D721Med (cell line): Measurements from ENCODE around the gene SMC1B.

ENCODE experiments used
- DNase-seq: peaks from one replicate; pipeline ENCODE4 v3.0.0; 2011; ENCODE audit warnings: low spot score; ENCODE audit not compliant: insufficient read length
- FAIRE-seq: peaks from 2 replicates; lab custom pipeline; 2011; peaks lifted over from hg19 to GRCh38; lab: Jason Lieb, UNC
- TF ChIP-seq, protein P1 (sequence below): IDR thresholded peaks from 2 replicates; pipeline ENCODE4 v1.5.1; 2012; ENCODE audit warnings: mild to moderate bottlenecking, control low read depth; ENCODE audit not compliant: insufficient read depth; ENCODE audit errors: missing control alignments

The SMC1B gene

DNA sequence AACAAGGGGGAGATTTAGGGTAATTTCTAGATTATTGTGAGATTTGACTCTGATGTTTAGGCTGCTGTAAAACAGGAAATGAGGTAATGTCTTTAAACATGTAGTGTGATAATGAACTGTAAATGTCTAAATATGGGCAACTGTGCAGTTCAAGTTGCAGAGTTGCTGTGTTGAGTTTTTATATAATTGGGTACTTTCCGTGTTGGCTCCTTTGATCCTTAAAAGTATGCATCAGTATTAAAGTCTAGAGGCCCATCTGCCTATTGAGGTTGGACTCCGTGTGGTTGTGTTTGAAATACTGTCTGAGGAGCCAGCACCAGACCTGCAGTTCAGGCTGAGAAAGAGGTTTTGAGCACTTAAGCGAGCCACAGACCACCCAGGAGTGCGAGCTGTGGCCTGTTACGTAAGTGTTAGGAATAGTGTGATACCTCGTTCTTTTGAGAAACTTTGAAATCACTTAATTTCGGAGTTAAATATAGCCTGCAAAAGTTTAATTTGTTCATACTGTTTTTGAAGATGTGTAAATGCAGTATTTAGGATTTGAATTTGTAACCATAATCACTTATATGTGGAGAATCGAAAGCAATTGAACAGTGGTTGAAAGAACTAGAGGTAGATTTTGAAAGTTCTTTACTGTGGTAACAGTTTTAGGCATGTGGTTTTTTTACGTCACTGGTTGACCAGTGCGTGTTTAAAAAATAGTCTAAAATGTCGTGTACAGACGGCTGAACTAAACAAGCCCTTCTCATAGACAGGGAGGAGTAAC lies 94.7 kb downstream of the SMC1B start:
- TF ChIP-seq, protein P1, sequence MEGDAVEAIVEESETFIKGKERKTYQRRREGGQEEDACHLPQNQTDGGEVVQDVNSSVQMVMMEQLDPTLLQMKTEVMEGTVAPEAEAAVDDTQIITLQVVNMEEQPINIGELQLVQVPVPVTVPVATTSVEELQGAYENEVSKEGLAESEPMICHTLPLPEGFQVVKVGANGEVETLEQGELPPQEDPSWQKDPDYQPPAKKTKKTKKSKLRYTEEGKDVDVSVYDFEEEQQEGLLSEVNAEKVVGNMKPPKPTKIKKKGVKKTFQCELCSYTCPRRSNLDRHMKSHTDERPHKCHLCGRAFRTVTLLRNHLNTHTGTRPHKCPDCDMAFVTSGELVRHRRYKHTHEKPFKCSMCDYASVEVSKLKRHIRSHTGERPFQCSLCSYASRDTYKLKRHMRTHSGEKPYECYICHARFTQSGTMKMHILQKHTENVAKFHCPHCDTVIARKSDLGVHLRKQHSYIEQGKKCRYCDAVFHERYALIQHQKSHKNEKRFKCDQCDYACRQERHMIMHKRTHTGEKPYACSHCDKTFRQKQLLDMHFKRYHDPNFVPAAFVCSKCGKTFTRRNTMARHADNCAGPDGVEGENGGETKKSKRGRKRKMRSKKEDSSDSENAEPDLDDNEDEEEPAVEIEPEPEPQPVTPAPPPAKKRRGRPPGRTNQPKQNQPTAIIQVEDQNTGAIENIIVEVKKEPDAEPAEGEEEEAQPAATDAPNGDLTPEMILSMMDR = no peak
- FAIRE-seq = no peak
- no peak for DNase-seq

DNA sequence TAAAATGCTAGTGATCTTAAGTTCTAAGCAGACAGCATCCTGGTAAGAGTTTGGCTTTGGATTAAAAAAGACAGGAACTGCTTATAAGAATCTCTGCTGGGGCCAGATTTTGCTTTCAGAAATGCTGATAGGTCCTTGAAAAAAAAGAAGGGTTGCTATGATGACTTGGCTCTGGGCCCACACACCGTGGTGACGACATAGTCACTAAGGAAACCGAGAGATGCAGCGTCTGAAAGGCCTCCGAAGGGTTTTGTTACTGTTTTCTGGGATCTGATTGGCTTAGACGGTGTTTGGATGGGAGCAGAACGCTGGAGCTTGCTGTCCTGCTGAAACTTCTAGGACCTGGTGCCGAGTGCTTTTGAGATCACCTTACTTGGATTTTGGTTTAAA lies 95.2 kb downstream of the SMC1B start:
- FAIRE-seq (no peak), DNase-seq (no peak)
- TF ChIP-seq, protein P1 = no peak

DNA sequence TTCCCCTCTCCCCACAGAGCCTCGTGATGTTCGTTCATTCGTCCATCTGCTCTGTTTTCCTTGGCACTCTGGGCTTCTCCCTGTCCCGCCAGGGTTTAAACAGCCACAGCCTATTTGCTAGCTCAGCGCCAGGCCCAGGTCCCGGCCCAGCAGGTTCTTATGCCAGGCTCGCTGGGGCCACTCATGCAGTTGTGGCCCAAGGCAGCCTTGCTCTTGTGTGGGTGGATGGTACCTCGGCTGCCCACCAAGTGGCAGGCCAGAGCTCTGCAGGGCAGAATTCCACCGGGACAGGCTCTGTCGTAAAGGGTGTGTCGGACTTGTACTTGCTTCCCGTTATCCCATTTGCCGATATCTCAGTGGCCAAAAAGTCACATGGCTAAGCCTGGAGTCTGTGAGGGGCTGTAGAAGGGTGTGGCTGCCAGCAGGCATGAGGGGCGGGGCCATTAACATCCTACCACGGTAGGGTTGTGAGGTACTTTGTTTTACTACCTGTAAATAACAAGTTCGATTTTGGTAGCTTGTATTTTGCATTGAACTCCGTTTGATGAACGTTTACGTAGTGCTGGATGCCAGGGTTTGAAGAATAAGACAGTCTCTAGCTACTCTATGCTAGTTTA lies 95.7 kb downstream of the SMC1B start:
- TF ChIP-seq, protein P1 = peak; percentile 27
- DNase-seq = no peak
- no peak for FAIRE-seq

DNA sequence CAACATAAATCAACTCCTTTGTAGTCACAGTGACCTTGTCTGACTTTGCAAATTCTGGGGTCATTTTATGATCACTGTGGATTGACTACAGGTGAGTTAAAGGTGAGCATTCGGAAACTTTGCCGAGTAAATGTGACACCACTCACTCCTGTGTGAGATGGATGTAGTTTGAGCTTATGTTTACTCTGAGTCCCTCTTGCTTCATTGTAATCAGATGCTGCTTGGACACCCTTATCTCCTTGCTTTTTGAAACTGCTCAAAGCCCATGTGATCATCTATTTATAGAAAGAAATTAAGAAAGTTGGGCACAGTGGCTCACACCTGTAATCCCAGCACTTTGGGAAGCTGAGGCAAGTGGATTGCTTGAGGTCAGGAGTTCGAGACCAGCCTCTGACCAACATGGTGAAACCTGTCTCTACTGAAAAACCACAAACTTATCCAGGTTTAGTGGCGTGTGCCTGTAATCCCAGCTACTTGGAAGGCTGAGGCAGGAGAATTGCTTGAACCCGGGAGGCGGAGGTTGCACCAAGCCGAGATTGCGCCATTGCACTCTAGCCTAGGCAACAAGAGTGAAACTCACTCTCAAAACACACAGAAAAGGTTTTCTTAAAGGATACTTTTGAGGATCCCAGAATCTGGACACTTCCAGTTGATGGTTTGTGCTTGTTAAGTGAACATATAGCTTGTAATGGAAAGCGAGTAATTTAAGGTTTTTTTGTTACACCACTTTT lies 96.4 kb downstream of the SMC1B start:
- TF ChIP-seq, protein P1 = no peak
- DNase-seq (no peak), FAIRE-seq (no peak)

DNA sequence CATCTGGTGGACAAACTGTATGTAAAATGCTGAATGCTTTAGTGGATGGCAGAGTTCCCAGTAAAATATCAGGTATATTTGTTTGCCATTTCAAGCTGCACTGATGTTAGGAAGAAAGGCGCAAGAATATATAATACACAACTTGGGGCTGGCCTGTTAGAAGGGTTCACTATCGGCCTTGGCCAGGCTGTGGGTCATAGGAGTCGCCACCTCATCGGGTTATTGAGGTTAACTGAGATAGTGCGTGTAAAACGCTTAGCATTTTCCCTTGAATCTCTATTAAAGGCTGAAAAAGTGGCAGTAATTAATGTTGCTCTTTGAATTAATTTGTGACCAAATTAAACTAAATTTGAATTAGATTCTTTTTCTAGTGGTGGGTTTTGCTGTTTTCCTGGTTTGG lies 98.6 kb downstream of the SMC1B start:
- DNase-seq (no peak), FAIRE-seq (no peak)
- TF ChIP-seq, protein P1 = no peak

DNA sequence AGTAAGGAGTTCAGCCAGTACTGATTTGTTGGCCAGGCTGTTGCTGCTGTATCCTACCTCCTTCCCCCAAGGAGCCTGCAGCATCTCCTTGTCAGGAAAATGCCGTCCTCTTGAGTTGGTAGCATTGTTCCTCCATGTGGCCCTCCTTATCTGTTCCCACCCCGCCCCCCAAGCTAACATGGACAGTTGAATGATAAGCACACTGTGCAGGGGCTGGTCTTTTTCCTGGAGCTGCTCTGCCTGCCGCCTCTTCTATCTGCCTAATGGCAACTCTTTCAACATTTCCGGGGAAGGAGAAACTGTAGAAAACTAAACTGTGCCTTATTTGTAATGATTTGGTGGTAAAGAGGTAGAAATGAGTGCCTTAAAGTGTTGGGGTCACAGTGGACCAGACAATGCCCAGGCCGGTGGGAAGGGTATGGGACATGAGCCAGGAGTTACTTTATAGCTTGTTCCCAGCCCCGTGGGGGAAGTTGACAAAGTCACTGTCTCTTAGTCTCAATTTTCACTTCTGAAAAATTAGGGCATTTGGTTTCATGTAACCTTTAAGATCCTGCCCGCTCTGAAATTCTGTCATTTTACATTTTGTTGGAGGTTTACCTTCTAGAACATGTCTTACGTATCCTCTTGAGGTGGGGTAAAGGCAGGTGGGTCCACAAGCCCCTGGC lies 99.2 kb downstream of the SMC1B start:
- DNase-seq = no peak
- no peak for FAIRE-seq
- TF ChIP-seq, protein P1 = no peak
